Upper lobe of left lung (tissue), 4 donors: Measurements from ENCODE around the gene GCDH.

Source experiments
- EP300 ChIP-seq, 4 donors: sonication (generic); formaldehyde crosslinking; IDR thresholded peaks; one replicate each; pipeline ENCODE4 v1.5.1; 2017; ENCODE audit warnings: antibody characterized with exemption in 4 of 4, control low read depth in 2 of 4
- POLR2A ChIP-seq, 4 donors: fragments of 450-650 bp; IDR thresholded peaks; one replicate each; pipeline ENCODE4 v1.5.1; 2016 to 2017; ENCODE audit warnings: antibody characterized with exemption in 4 of 4, mild to moderate bottlenecking in 2 of 4
- POLR2AphosphoS5 ChIP-seq, 2 donors: sonication (generic); formaldehyde crosslinking; IDR thresholded peaks; one replicate each; pipeline ENCODE4 v1.5.1; 2017; ENCODE audit warnings: antibody characterized with exemption in 2 of 2
- TF ChIP-seq, protein P1 (sequence below), 6 experiments: fragments of 450-650 bp in 4 of 6; fragments of 200-600 bp in 2 of 6; sonication (generic) in 2 of 6; IDR thresholded peaks; one replicate each; pipeline ENCODE4 v1.5.1; 2016 to 2019; ENCODE audit warnings: antibody characterized with exemption in 6 of 6

DNA sequence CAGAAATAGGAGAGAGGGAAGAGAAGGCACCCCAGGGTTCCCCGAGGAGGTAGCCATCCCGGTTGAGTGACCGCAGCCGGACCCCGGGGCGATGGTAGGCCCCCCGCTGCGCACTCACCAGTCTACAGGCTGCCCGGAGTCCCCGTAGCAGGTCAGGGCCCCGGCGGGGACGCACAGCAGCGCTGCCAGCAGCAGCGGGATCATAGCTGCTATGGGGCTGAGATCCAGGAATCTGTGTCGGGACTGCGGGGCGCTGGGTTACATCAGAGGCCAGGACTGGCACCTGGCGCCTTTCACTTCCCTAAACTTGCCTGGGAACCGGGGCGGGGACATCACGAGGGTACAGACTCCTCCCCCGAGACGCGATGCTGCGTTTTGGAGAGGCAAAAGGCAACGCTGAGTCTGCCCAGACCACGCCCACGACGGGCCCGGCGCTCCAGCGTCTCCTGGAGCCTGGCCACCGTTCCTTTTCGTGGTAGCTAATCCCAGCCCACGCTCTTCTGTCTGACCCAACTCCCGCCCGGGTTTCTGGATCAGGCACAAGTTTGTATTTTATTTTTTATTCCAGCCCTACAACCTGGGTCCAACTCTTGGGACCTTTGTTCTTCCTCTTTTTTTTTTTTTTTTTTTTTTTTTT lies 9.7 kb upstream of the GCDH start, which contains the start of gene DNASE2:
- TF ChIP-seq, protein P1, sequence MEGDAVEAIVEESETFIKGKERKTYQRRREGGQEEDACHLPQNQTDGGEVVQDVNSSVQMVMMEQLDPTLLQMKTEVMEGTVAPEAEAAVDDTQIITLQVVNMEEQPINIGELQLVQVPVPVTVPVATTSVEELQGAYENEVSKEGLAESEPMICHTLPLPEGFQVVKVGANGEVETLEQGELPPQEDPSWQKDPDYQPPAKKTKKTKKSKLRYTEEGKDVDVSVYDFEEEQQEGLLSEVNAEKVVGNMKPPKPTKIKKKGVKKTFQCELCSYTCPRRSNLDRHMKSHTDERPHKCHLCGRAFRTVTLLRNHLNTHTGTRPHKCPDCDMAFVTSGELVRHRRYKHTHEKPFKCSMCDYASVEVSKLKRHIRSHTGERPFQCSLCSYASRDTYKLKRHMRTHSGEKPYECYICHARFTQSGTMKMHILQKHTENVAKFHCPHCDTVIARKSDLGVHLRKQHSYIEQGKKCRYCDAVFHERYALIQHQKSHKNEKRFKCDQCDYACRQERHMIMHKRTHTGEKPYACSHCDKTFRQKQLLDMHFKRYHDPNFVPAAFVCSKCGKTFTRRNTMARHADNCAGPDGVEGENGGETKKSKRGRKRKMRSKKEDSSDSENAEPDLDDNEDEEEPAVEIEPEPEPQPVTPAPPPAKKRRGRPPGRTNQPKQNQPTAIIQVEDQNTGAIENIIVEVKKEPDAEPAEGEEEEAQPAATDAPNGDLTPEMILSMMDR (IDR thresholded peaks at IDR 0.05): no peak
- TF ChIP-seq POLR2AphosphoS5 (IDR thresholded peaks at IDR 0.05) (peak; percentile 56 to 92), EP300 (IDR thresholded peaks at IDR 0.05) (no peak), POLR2A (IDR thresholded peaks at IDR 0.05) (peak in 3 of 4 donors; percentile 70 to 92 (median 87))
